Endometrial microvascular endothelial cells (primary cell): ENCODE measurements around the gene ZNF880. TPM values are rescaled to one million over a fixed set of nuclear protein-coding genes. Genes with fewer than 3 reads are reported as not detected.

Experiments used
- total RNA-seq: library from RNA; depleted of rRNA; stranded (reverse); fragments of >200 nt; gene quantifications from one replicate; pipeline ENCODE4 v1.2.3, GENCODE V29; 2015; ENCODE audit errors: inconsistent ontology term

ZNF880 gene
- total RNA-seq, 1 donor from 2014 or later: 8.5 TPM

Other genes starting within 250 kb of the ZNF880 start
- 4.2 TPM for gene ZNF616, start 230.0 kb upstream of the ZNF880 start, total RNA-seq
- 2.2 TPM for gene ZNF836, start 198.3 kb upstream of the ZNF880 start, total RNA-seq
- 327 TPM for gene PPP2R1A, start 179.9 kb upstream of the ZNF880 start, total RNA-seq
- gene ZNF766, start 100.3 kb upstream of the ZNF880 start, total RNA-seq: 3.9 TPM
- 3.4 TPM for gene ZNF480, start 72.8 kb upstream of the ZNF880 start, total RNA-seq
- gene ZNF610, start 33.7 kb upstream of the ZNF880 start, total RNA-seq: 0.93 TPM
- 11.1 TPM for gene ZNF528, start 27.9 kb downstream of the ZNF880 start, total RNA-seq
- not detected for gene ZNF534, start 59.2 kb downstream of the ZNF880 start, total RNA-seq
- 4.5 TPM for gene ZNF578, start 83.6 kb downstream of the ZNF880 start, total RNA-seq
- 6.9 TPM for gene ZNF808, start 157.7 kb downstream of the ZNF880 start, total RNA-seq
- 8.3 TPM for gene ZNF701, start 200.4 kb downstream of the ZNF880 start, total RNA-seq